WTC11 (cell line): ENCODE measurements around the gene RHPN2. TPM values are rescaled to one million over a fixed set of nuclear protein-coding genes. Genes with fewer than 3 reads are reported as not detected.

Source experiments
- ATAC-seq: fragments of 200-7000 bp; cut with Tn5 transposase; 2 replicates; pipeline ENCODE4 v1.10.0; 2021; ENCODE audit warnings: mild to moderate bottlenecking, moderate library complexity
- CTCF ChIA-PET: fragments of 300-600 bp; sonication (Branson Sonifier 250); formaldehyde crosslinking; loops from one replicate; lab custom pipeline; 2021; ENCODE audit warnings: antibody characterized with exemption; lab: Charles Lee
- POLR2A ChIA-PET: fragments of 350-600 bp; sonication (Branson Sonifier 250); formaldehyde crosslinking; loops from one replicate; lab custom pipeline; 2021; ENCODE audit warnings: antibody characterized with exemption; lab: Charles Lee
- DNase-seq: peaks from one replicate; pipeline ENCODE4 v3.0.0; 2021; ENCODE audit warnings: low spot score
- H3K27ac Mint-ChIP-seq: 2 replicates; pipeline ENCODE4 v1.8.0; 2021; ENCODE audit warnings: mixed read lengths
- H3K27me3 Mint-ChIP-seq: 2 replicates; pipeline ENCODE4 v1.8.0; 2021; ENCODE audit warnings: low read depth, mild to moderate bottlenecking, moderate library complexity, mixed read lengths
- H3K36me3 Mint-ChIP-seq: 2 replicates; pipeline ENCODE4 v1.8.0; 2021; ENCODE audit warnings: mixed read lengths
- H3K4me1 Mint-ChIP-seq: 2 replicates; pipeline ENCODE4 v1.8.0; 2022; ENCODE audit warnings: mixed read lengths
- H3K4me3 Mint-ChIP-seq: 2 replicates; pipeline ENCODE4 v1.8.0; 2021; ENCODE audit warnings: mild to moderate bottlenecking, moderate library complexity, mixed read lengths
- H3K9me3 Mint-ChIP-seq: 2 replicates; pipeline ENCODE4 v1.8.0; 2021; ENCODE audit warnings: mixed read lengths
- CREB1 ChIP-seq: sonication (generic); formaldehyde crosslinking; IDR thresholded peaks from 2 replicates; pipeline ENCODE4 v1.8.0; 2023; ENCODE audit warnings: mild to moderate bottlenecking, missing genetic modification reagents
- GABPB1 ChIP-seq: sonication (generic); formaldehyde crosslinking; IDR thresholded peaks from 2 replicates; pipeline ENCODE4 v1.8.1; 2023; ENCODE audit warnings: mild to moderate bottlenecking, missing genetic modification reagents
- JUN ChIP-seq: sonication (generic); formaldehyde crosslinking; IDR thresholded peaks from 2 replicates; pipeline ENCODE4 v1.8.0; 2023; ENCODE audit warnings: mild to moderate bottlenecking, missing genetic modification reagents
- KAT7 ChIP-seq: sonication (generic); formaldehyde crosslinking; IDR thresholded peaks from 2 replicates; pipeline ENCODE4 v1.8.1; 2023; ENCODE audit warnings: missing genetic modification reagents, mild to moderate bottlenecking, borderline replicate concordance
- NFATC4 ChIP-seq: fragments of 250-450 bp; sonication (Bioruptor Pico); IDR thresholded peaks from 2 replicates; pipeline ENCODE4 v1.9.0; 2021; ENCODE audit warnings: mild to moderate bottlenecking
- NFYB ChIP-seq: sonication (generic); formaldehyde crosslinking; conservative IDR thresholded peaks from 2 replicates; pipeline ENCODE4 v1.8.0; 2022; ENCODE audit warnings: low read depth, missing genetic modification reagents
- NR3C1 ChIP-seq: sonication (generic); formaldehyde crosslinking; conservative IDR thresholded peaks from 2 replicates; pipeline ENCODE4 v1.8.1; 2023; ENCODE audit warnings: low read depth, mild to moderate bottlenecking, missing genetic modification reagents
- RORB ChIP-seq: fragments of 250-450 bp; sonication (Bioruptor Pico); IDR thresholded peaks from 2 replicates; pipeline ENCODE4 v1.9.0; 2021; ENCODE audit warnings: mild to moderate bottlenecking
- SMAD3 ChIP-seq: sonication (generic); formaldehyde crosslinking; IDR thresholded peaks from 2 replicates; pipeline ENCODE4 v1.8.0; 2022; ENCODE audit warnings: missing genetic modification reagents, mild to moderate bottlenecking, borderline replicate concordance
- SMAD4 ChIP-seq: sonication (generic); formaldehyde crosslinking; IDR thresholded peaks from 2 replicates; pipeline ENCODE4 v1.8.0; 2022; ENCODE audit warnings: mild to moderate bottlenecking, missing genetic modification reagents
- ZNF121 ChIP-seq: sonication (generic); formaldehyde crosslinking; IDR thresholded peaks from 2 replicates; pipeline ENCODE4 v1.8.0; 2023; ENCODE audit warnings: missing genetic modification reagents
- ZNF219 ChIP-seq: sonication (generic); formaldehyde crosslinking; IDR thresholded peaks from 2 replicates; pipeline ENCODE4 v1.8.0; 2023; ENCODE audit warnings: missing genetic modification reagents, mild to moderate bottlenecking, borderline replicate concordance
- ZNF317 ChIP-seq: sonication (generic); formaldehyde crosslinking; IDR thresholded peaks from 2 replicates; pipeline ENCODE4 v1.8.1; 2023; ENCODE audit warnings: low read depth, mild to moderate bottlenecking, moderate library complexity, missing genetic modification reagents, borderline replicate concordance
- ZNF416 ChIP-seq: fragments of 250-450 bp; sonication (Bioruptor Pico); IDR thresholded peaks from 2 replicates; pipeline ENCODE4 v1.9.0; 2021; ENCODE audit warnings: mild to moderate bottlenecking, inconsistent platforms
- total RNA-seq: library from RNA; stranded (reverse); gene quantifications from 3 replicates; pipeline ENCODE4 v1.2.3, GENCODE V29; 2021
- TF ChIP-seq, protein P1 (sequence below): sonication (generic); formaldehyde crosslinking; IDR thresholded peaks from 2 replicates; pipeline ENCODE4 v1.8.0; 2022; ENCODE audit warnings: mild to moderate bottlenecking, missing genetic modification reagents
- TF ChIP-seq, protein P2 (sequence below): fragments of 250-450 bp; sonication (Bioruptor Pico); IDR thresholded peaks from 2 replicates; pipeline ENCODE4 v1.9.0; 2021; ENCODE audit warnings: mild to moderate bottlenecking
- TF ChIP-seq, protein P3 (sequence below): sonication (generic); formaldehyde crosslinking; IDR thresholded peaks from 2 replicates; pipeline ENCODE4 v1.8.0; 2023; ENCODE audit warnings: mild to moderate bottlenecking, missing genetic modification reagents
- TF ChIP-seq, protein P4 (sequence below): fragments of 250-450 bp; sonication (Bioruptor Pico); IDR thresholded peaks from 2 replicates; pipeline ENCODE4 v1.8.0; 2021; ENCODE audit warnings: mild to moderate bottlenecking

Gene RHPN2
- total RNA-seq, 1 experiment from 2014 or later, result 21.1 TPM

DNA sequence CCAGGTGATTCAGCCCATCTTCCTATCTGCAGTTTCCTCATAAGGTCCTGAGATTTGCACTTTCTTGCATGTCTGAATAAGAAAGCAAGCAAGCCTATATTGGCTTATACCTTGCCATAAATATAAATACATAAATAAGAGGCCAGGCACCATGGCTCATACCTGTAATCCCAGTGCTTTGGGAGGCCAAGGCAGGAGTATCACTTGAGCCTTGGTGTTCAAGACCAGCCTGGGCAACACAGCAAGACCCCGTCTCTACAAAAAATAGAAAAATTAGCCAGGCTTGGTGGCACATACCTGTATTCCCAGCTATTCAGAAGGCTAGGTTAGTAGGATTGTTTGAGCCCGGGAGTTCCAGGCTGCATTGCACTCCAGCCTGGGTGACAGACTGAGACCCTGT lies 10.8 kb upstream of the RHPN2 start:
- Mint-ChIP-seq H3K4me1 (peaks cover 11% of the 10 kb centered on the region), H3K9me3 (no peaks in the 10 kb centered on the region), H3K27me3 (no peaks in the 10 kb centered on the region), H3K4me3 (no peak overlapping the region), H3K36me3 (no peaks in the 10 kb centered on the region), H3K27ac (no peak overlapping the region)
- CTCF ChIA-PET, result interaction anchor here (0.6 kb wide), 1 partner anchor 25 kb away, joined by 3 read pairs; no protein-coding TSS in a partner anchor
- DNase-seq (no peak), ATAC-seq (no peak)
- POLR2A ChIA-PET, result no interaction called here
- TF ChIP-seq ZNF219 (CRISPR knock-in tag) (no peak), GABPB1 (CRISPR knock-in tag) (no peak), ZNF121 (CRISPR knock-in tag) (0 out of 2 replicates have a peak, but pooled peaks have one; percentile 13), JUN (CRISPR knock-in tag) (no peak), SMAD3 (CRISPR knock-in tag) (no peak), KAT7 (CRISPR knock-in tag) (no peak)
- TF ChIP-seq, protein P1, sequence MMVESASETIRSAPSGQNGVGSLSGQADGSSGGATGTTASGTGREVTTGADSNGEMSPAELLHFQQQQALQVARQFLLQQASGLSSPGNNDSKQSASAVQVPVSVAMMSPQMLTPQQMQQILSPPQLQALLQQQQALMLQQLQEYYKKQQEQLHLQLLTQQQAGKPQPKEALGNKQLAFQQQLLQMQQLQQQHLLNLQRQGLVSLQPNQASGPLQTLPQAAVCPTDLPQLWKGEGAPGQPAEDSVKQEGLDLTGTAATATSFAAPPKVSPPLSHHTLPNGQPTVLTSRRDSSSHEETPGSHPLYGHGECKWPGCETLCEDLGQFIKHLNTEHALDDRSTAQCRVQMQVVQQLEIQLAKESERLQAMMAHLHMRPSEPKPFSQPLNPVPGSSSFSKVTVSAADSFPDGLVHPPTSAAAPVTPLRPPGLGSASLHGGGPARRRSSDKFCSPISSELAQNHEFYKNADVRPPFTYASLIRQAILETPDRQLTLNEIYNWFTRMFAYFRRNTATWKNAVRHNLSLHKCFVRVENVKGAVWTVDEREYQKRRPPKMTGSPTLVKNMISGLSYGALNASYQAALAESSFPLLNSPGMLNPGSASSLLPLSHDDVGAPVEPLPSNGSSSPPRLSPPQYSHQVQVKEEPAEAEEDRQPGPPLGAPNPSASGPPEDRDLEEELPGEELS (CRISPR knock-in tag), result no peak
- TF ChIP-seq, protein P2, sequence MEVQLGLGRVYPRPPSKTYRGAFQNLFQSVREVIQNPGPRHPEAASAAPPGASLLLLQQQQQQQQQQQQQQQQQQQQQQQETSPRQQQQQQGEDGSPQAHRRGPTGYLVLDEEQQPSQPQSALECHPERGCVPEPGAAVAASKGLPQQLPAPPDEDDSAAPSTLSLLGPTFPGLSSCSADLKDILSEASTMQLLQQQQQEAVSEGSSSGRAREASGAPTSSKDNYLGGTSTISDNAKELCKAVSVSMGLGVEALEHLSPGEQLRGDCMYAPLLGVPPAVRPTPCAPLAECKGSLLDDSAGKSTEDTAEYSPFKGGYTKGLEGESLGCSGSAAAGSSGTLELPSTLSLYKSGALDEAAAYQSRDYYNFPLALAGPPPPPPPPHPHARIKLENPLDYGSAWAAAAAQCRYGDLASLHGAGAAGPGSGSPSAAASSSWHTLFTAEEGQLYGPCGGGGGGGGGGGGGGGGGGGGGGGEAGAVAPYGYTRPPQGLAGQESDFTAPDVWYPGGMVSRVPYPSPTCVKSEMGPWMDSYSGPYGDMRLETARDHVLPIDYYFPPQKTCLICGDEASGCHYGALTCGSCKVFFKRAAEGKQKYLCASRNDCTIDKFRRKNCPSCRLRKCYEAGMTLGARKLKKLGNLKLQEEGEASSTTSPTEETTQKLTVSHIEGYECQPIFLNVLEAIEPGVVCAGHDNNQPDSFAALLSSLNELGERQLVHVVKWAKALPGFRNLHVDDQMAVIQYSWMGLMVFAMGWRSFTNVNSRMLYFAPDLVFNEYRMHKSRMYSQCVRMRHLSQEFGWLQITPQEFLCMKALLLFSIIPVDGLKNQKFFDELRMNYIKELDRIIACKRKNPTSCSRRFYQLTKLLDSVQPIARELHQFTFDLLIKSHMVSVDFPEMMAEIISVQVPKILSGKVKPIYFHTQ (CRISPR knock-in tag), result no peak

- Mint-ChIP-seq H3K9me3 (no peaks in the 10 kb centered on the region), H3K4me3 (no peak overlapping the region), H3K36me3 (no peaks in the 10 kb centered on the region), H3K4me1 (peaks cover 5% of the 10 kb centered on the region; the same call in 1 of the 2 replicates), H3K27me3 (no peaks in the 10 kb centered on the region), H3K27ac (no peak overlapping the region)
- CTCF ChIA-PET, result interaction anchor here (1.3 kb wide), 1 partner anchor 16 kb away, joined by 4 read pairs; no protein-coding TSS in a partner anchor
- no peak for ATAC-seq
- no peak for DNase-seq
- TF ChIP-seq, protein P3, sequence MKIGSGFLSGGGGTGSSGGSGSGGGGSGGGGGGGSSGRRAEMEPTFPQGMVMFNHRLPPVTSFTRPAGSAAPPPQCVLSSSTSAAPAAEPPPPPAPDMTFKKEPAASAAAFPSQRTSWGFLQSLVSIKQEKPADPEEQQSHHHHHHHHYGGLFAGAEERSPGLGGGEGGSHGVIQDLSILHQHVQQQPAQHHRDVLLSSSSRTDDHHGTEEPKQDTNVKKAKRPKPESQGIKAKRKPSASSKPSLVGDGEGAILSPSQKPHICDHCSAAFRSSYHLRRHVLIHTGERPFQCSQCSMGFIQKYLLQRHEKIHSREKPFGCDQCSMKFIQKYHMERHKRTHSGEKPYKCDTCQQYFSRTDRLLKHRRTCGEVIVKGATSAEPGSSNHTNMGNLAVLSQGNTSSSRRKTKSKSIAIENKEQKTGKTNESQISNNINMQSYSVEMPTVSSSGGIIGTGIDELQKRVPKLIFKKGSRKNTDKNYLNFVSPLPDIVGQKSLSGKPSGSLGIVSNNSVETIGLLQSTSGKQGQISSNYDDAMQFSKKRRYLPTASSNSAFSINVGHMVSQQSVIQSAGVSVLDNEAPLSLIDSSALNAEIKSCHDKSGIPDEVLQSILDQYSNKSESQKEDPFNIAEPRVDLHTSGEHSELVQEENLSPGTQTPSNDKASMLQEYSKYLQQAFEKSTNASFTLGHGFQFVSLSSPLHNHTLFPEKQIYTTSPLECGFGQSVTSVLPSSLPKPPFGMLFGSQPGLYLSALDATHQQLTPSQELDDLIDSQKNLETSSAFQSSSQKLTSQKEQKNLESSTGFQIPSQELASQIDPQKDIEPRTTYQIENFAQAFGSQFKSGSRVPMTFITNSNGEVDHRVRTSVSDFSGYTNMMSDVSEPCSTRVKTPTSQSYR (CRISPR knock-in tag), result no peak
- TF ChIP-seq, protein P4, sequence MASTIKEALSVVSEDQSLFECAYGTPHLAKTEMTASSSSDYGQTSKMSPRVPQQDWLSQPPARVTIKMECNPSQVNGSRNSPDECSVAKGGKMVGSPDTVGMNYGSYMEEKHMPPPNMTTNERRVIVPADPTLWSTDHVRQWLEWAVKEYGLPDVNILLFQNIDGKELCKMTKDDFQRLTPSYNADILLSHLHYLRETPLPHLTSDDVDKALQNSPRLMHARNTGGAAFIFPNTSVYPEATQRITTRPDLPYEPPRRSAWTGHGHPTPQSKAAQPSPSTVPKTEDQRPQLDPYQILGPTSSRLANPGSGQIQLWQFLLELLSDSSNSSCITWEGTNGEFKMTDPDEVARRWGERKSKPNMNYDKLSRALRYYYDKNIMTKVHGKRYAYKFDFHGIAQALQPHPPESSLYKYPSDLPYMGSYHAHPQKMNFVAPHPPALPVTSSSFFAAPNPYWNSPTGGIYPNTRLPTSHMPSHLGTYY (CRISPR knock-in tag), result no peak
- TF ChIP-seq NFYB (CRISPR knock-in tag), result no peak
- TF ChIP-seq RORB, result no peak
- TF ChIP-seq CREB1 (CRISPR knock-in tag), result no peak
- TF ChIP-seq SMAD4 (CRISPR knock-in tag), result no peak
- TF ChIP-seq NR3C1, result no peak
- no peak for TF ChIP-seq ZNF416 (CRISPR knock-in tag)
- no peak for TF ChIP-seq NFATC4 (CRISPR knock-in tag)
- TF ChIP-seq ZNF317 (CRISPR knock-in tag), result no peak
- POLR2A ChIA-PET, result no interaction called here
These were observed 7.2 kb upstream of the RHPN2 start for GRCh38 chr19:33071887-33072286.
